ENCODE measurements around the gene ST3GAL3.

Gene ST3GAL3

GRCh38 chr1:43874716-43875115 lies 167.4 kb downstream of the ST3GAL3 start:
- H3K4me1 ChIP-seq (ENCODE audit: control insufficient read depth, insufficient read depth, low read length): peaks cover 14% of the 10 kb centered on the region
- H3K36me3 ChIP-seq (ENCODE audit: insufficient read depth, low read length): peaks cover 2% of the 10 kb centered on the region
- no peak overlapping the region for H3K4me3 ChIP-seq (ENCODE audit: low read length)
- H3K9ac ChIP-seq (ENCODE audit: low read depth, low read length): no peak overlapping the region
- H3K4me2 ChIP-seq (ENCODE audit: low read length): no peak overlapping the region
- no peaks in the 10 kb centered on the region for H3K9me3 ChIP-seq (replicated peaks; ENCODE audit: low read length)
- H3K27me3 ChIP-seq (ENCODE audit: control insufficient read depth, insufficient read depth, low read length): no peaks in the 10 kb centered on the region

- Histone ChIP-seq H3K4me2 (ENCODE audit: low read length) (no peak overlapping the region), H3K27me3 (ENCODE audit: control insufficient read depth, insufficient read depth, low read length) (no peaks in the 10 kb centered on the region), H3K4me1 (ENCODE audit: control insufficient read depth, insufficient read depth, low read length) (peaks cover 19% of the 10 kb centered on the region), H3K4me3 (ENCODE audit: low read length) (no peak overlapping the region), H3K9ac (ENCODE audit: low read depth, low read length) (no peak overlapping the region), H3K36me3 (ENCODE audit: insufficient read depth, low read length) (peaks cover 8% of the 10 kb centered on the region), H3K9me3 (replicated peaks; ENCODE audit: low read length) (no peaks in the 10 kb centered on the region)
Observed at GRCh38 chr1:43875331-43875730, 168.0 kb downstream of the ST3GAL3 start.

- Histone ChIP-seq H3K4me3 (ENCODE audit: low read length) (no peak overlapping the region), H3K9me3 (replicated peaks; ENCODE audit: low read length) (no peaks in the 10 kb centered on the region)
Observed at GRCh38 chr1:43877101-43877500, 169.8 kb downstream of the ST3GAL3 start.

GRCh38 chr1:43878440-43878839 lies 171.1 kb downstream of the ST3GAL3 start:
- H3K9ac ChIP-seq (ENCODE audit: low read depth, low read length): no peak overlapping the region
- H3K9me3 ChIP-seq (replicated peaks; ENCODE audit: low read length): no peaks in the 10 kb centered on the region
- H3K4me3 ChIP-seq (ENCODE audit: low read length): no peak overlapping the region
- no peak overlapping the region for H3K4me2 ChIP-seq (ENCODE audit: low read length)
- no peaks in the 10 kb centered on the region for H3K27me3 ChIP-seq (ENCODE audit: control insufficient read depth, insufficient read depth, low read length)
- H3K4me1 ChIP-seq (ENCODE audit: control insufficient read depth, insufficient read depth, low read length): peaks cover 19% of the 10 kb centered on the region
- peaks cover 12% of the 10 kb centered on the region for H3K36me3 ChIP-seq (ENCODE audit: insufficient read depth, low read length)

More at GRCh38 chr1:43877101-43877500, 169.8 kb downstream of the ST3GAL3 start:
- no peak overlapping the region for H3K9ac ChIP-seq (ENCODE audit: low read depth, low read length)
- no peak overlapping the region for H3K4me2 ChIP-seq (ENCODE audit: low read length)
- peaks cover 12% of the 10 kb centered on the region for H3K36me3 ChIP-seq (ENCODE audit: insufficient read depth, low read length)
- peaks cover 19% of the 10 kb centered on the region for H3K4me1 ChIP-seq (ENCODE audit: control insufficient read depth, insufficient read depth, low read length)
- no peaks in the 10 kb centered on the region for H3K27me3 ChIP-seq (ENCODE audit: control insufficient read depth, insufficient read depth, low read length)

- Histone ChIP-seq H3K9me3 (replicated peaks; ENCODE audit: low read length) (no peaks in the 10 kb centered on the region), H3K27me3 (ENCODE audit: control insufficient read depth, insufficient read depth, low read length) (no peaks in the 10 kb centered on the region), H3K4me3 (ENCODE audit: low read length) (no peak overlapping the region), H3K9ac (ENCODE audit: low read depth, low read length) (no peak overlapping the region), H3K4me1 (ENCODE audit: control insufficient read depth, insufficient read depth, low read length) (peaks cover 19% of the 10 kb centered on the region), H3K4me2 (ENCODE audit: low read length) (peak overlapping the region; percentile 41), H3K36me3 (ENCODE audit: insufficient read depth, low read length) (peaks cover 12% of the 10 kb centered on the region)
Observed at GRCh38 chr1:43878854-43879253, 171.5 kb downstream of the ST3GAL3 start.

GRCh38 chr1:43879414-43879813 lies 172.1 kb downstream of the ST3GAL3 start:
- H3K9me3 ChIP-seq (replicated peaks; ENCODE audit: low read length): no peaks in the 10 kb centered on the region
- peak overlapping the region; percentile 41 for H3K4me2 ChIP-seq (ENCODE audit: low read length)
- H3K9ac ChIP-seq (ENCODE audit: low read depth, low read length): no peak overlapping the region
- H3K36me3 ChIP-seq (ENCODE audit: insufficient read depth, low read length): peaks cover 12% of the 10 kb centered on the region
- H3K4me1 ChIP-seq (ENCODE audit: control insufficient read depth, insufficient read depth, low read length): peaks cover 19% of the 10 kb centered on the region
- no peak overlapping the region for H3K4me3 ChIP-seq (ENCODE audit: low read length)
- no peaks in the 10 kb centered on the region for H3K27me3 ChIP-seq (ENCODE audit: control insufficient read depth, insufficient read depth, low read length)

GRCh38 chr1:43879996-43880395 lies 172.7 kb downstream of the ST3GAL3 start:
- H3K4me3 ChIP-seq (ENCODE audit: low read length): no peak overlapping the region
- no peak overlapping the region for H3K4me2 ChIP-seq (ENCODE audit: low read length)
- H3K36me3 ChIP-seq (ENCODE audit: insufficient read depth, low read length): peaks cover 12% of the 10 kb centered on the region
- no peaks in the 10 kb centered on the region for H3K27me3 ChIP-seq (ENCODE audit: control insufficient read depth, insufficient read depth, low read length)
- peaks cover 19% of the 10 kb centered on the region for H3K4me1 ChIP-seq (ENCODE audit: control insufficient read depth, insufficient read depth, low read length)
- no peaks in the 10 kb centered on the region for H3K9me3 ChIP-seq (replicated peaks; ENCODE audit: low read length)
- no peak overlapping the region for H3K9ac ChIP-seq (ENCODE audit: low read depth, low read length)

- H3K9ac ChIP-seq (ENCODE audit: low read depth, low read length): no peak overlapping the region
- H3K36me3 ChIP-seq (ENCODE audit: insufficient read depth, low read length): peaks cover 12% of the 10 kb centered on the region
- H3K4me1 ChIP-seq (ENCODE audit: control insufficient read depth, insufficient read depth, low read length): peaks cover 19% of the 10 kb centered on the region
- H3K4me3 ChIP-seq (ENCODE audit: low read length): no peak overlapping the region
- H3K4me2 ChIP-seq (ENCODE audit: low read length): no peak overlapping the region
- no peaks in the 10 kb centered on the region for H3K27me3 ChIP-seq (ENCODE audit: control insufficient read depth, insufficient read depth, low read length)
- no peaks in the 10 kb centered on the region for H3K9me3 ChIP-seq (replicated peaks; ENCODE audit: low read length)
Observed at GRCh38 chr1:43880604-43881003, 173.3 kb downstream of the ST3GAL3 start.

GRCh38 chr1:43881415-43881814 lies 174.1 kb downstream of the ST3GAL3 start:
- no peak overlapping the region for H3K4me2 ChIP-seq (ENCODE audit: low read length)
- no peak overlapping the region for H3K9ac ChIP-seq (ENCODE audit: low read depth, low read length)
- no peaks in the 10 kb centered on the region for H3K27me3 ChIP-seq (ENCODE audit: control insufficient read depth, insufficient read depth, low read length)
- peaks cover 19% of the 10 kb centered on the region for H3K4me1 ChIP-seq (ENCODE audit: control insufficient read depth, insufficient read depth, low read length)
- H3K9me3 ChIP-seq (replicated peaks; ENCODE audit: low read length): no peaks in the 10 kb centered on the region
- H3K4me3 ChIP-seq (ENCODE audit: low read length): no peak overlapping the region
- peaks cover 12% of the 10 kb centered on the region for H3K36me3 ChIP-seq (ENCODE audit: insufficient read depth, low read length)

- Histone ChIP-seq H3K4me1 (ENCODE audit: control insufficient read depth, insufficient read depth, low read length) (peaks cover 19% of the 10 kb centered on the region), H3K27me3 (ENCODE audit: control insufficient read depth, insufficient read depth, low read length) (no peaks in the 10 kb centered on the region), H3K4me3 (ENCODE audit: low read length) (no peak overlapping the region), H3K4me2 (ENCODE audit: low read length) (no peak overlapping the region), H3K9ac (ENCODE audit: low read depth, low read length) (no peak overlapping the region), H3K9me3 (replicated peaks; ENCODE audit: low read length) (no peaks in the 10 kb centered on the region), H3K36me3 (ENCODE audit: insufficient read depth, low read length) (peaks cover 12% of the 10 kb centered on the region)
Observed at GRCh38 chr1:43882763-43883162, 175.4 kb downstream of the ST3GAL3 start.

- Histone ChIP-seq H3K4me3 (ENCODE audit: low read length) (no peak overlapping the region), H3K9me3 (replicated peaks; ENCODE audit: low read length) (no peaks in the 10 kb centered on the region), H3K27me3 (ENCODE audit: control insufficient read depth, insufficient read depth, low read length) (no peaks in the 10 kb centered on the region), H3K4me1 (ENCODE audit: control insufficient read depth, insufficient read depth, low read length) (peaks cover 19% of the 10 kb centered on the region), H3K9ac (ENCODE audit: low read depth, low read length) (no peak overlapping the region), H3K36me3 (ENCODE audit: insufficient read depth, low read length) (peaks cover 12% of the 10 kb centered on the region), H3K4me2 (ENCODE audit: low read length) (no peak overlapping the region)
Observed at GRCh38 chr1:43883321-43883720, 176.0 kb downstream of the ST3GAL3 start.

GRCh38 chr1:43885279-43885801 lies 178.0 kb downstream of the ST3GAL3 start:
- Histone ChIP-seq H3K4me3 (ENCODE audit: low read length) (no peak overlapping the region), H3K36me3 (ENCODE audit: insufficient read depth, low read length) (peaks cover 4% of the 10 kb centered on the region), H3K9ac (ENCODE audit: low read depth, low read length) (no peak overlapping the region), H3K27me3 (ENCODE audit: control insufficient read depth, insufficient read depth, low read length) (no peaks in the 10 kb centered on the region), H3K4me2 (ENCODE audit: low read length) (no peak overlapping the region), H3K9me3 (replicated peaks; ENCODE audit: low read length) (no peaks in the 10 kb centered on the region), H3K4me1 (ENCODE audit: control insufficient read depth, insufficient read depth, low read length) (no peaks in the 10 kb centered on the region)
